Transverse colon (tissue), 4 donors: ENCODE measurements around the gene PLAAT3.
"Not testable (repeated sequence)": the region's sequence is repeated elsewhere in the genome, so short reads cannot be mapped to it uniquely, and the experiment has no call there.

Experiments used
- EP300 ChIP-seq: sonication (generic); formaldehyde crosslinking; IDR thresholded peaks from one replicate; pipeline ENCODE4 v1.6.1; 2017; ENCODE audit warnings: antibody characterized with exemption, low read depth
- POLR2A ChIP-seq: fragments of 450-650 bp; IDR thresholded peaks from one replicate; pipeline ENCODE4 v1.6.1; 2016; ENCODE audit warnings: antibody characterized with exemption, mild to moderate bottlenecking, moderate library complexity
- POLR2AphosphoS5 ChIP-seq, 3 donors: sonication (generic); formaldehyde crosslinking; IDR thresholded peaks; one replicate each; pipeline ENCODE4 v1.6.1; 2016; ENCODE audit warnings: antibody characterized with exemption in 3 of 3
- TF ChIP-seq, protein P1 (sequence below), 5 experiments: fragments of 200-600 bp in 3 of 5; fragments of 450-650 bp in 2 of 5; sonication (generic) in 3 of 5; IDR thresholded peaks; 1 replicate in 2 of 5; 2 replicates in 3 of 5; pipeline ENCODE4 v1.5.1; 2016 to 2017; ENCODE audit warnings: antibody characterized with exemption in 5 of 5, inconsistent platforms in 3 of 5, mild to moderate bottlenecking in 2 of 5, moderate library complexity in 1 of 5

DNA sequence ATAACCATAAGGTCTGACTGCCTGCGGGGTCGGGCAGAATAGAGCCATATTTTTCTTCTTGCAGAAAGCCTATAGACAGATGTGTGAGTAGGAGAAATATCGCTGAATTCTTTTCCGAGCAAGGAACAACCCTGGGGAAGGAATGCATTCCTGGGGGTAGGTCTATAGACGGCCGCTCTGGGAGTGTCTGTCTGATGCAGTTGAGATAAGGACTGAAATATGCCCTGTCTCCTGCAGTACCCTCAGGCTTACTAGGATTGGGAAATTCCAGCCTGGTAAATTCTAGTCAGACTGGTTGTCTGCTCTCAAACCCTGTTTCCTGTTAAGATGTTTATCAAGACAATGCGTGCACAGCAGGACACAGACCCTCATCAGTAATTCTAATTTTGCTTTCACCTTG lies 33.0 kb downstream of the PLAAT3 start:
- TF ChIP-seq, protein P1, sequence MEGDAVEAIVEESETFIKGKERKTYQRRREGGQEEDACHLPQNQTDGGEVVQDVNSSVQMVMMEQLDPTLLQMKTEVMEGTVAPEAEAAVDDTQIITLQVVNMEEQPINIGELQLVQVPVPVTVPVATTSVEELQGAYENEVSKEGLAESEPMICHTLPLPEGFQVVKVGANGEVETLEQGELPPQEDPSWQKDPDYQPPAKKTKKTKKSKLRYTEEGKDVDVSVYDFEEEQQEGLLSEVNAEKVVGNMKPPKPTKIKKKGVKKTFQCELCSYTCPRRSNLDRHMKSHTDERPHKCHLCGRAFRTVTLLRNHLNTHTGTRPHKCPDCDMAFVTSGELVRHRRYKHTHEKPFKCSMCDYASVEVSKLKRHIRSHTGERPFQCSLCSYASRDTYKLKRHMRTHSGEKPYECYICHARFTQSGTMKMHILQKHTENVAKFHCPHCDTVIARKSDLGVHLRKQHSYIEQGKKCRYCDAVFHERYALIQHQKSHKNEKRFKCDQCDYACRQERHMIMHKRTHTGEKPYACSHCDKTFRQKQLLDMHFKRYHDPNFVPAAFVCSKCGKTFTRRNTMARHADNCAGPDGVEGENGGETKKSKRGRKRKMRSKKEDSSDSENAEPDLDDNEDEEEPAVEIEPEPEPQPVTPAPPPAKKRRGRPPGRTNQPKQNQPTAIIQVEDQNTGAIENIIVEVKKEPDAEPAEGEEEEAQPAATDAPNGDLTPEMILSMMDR (IDR thresholded peaks at IDR 0.05), result not testable (repeated sequence)
- not testable (repeated sequence) for TF ChIP-seq POLR2AphosphoS5 (IDR thresholded peaks at IDR 0.05); POLR2A; EP300
